ENCODE data around the gene DIAPH3.

DNA sequence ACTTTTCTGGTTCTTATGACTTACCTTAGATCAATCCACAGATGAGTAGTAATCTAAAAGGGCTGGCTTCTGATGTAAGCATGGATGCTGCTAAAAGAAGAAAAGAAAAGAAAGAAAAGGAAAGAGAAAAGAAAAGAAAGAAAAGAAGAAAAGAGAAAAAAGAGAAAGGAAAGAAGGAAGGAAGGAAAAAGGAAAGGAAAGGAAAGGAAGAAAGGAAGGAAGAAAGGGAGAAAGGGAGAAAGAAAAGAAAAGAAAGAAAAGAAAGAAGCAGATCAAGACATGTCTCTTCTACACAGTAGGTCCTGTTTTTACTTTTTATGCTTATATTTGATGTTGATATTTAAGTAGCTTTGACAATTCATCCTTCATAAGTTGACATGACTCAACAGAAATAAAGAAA, 421.3 kb downstream of the DIAPH3 start:
- TF ChIP-seq POLR2A (IDR thresholded peaks at IDR 0.05; ENCODE audit: low read depth, low read length) (no peak), POLR2AphosphoS5 (IDR thresholded peaks at IDR 0.05; ENCODE audit: low read depth, low read length) (no peak)
